H1 (cell line): ENCODE measurements around the gene ANKRD27. TPM values are rescaled to one million over a fixed set of nuclear protein-coding genes. Genes with fewer than 3 reads are reported as not detected.
A peak's percentile ranks its signal among the peaks of the same experiment; 100 is the strongest.

ENCODE experiments used
- CTCF ChIA-PET: fragments of 300-600 bp; sonication (Branson Sonifier 250); formaldehyde crosslinking; loops from one replicate; lab custom pipeline; 2021; ENCODE audit not compliant: partially characterized antibody; lab: Charles Lee
- POLR2A ChIA-PET: fragments of 300-600 bp; sonication (Branson Sonifier 250); formaldehyde crosslinking; loops from one replicate; lab custom pipeline; 2021; ENCODE audit warnings: inconsistent platforms; ENCODE audit not compliant: partially characterized antibody; lab: Charles Lee
- DNase-seq, 2 experiments: peaks; one replicate each; pipeline versions ENCODE4 v3.0.0 to v3.0.0-alpha.2; 2010 to 2022; ENCODE audit warnings: low spot score in 2 of 2, low read depth in 1 of 2, mixed read lengths in 1 of 2
- FAIRE-seq: peaks from 2 replicates; lab custom pipeline; 2011; peaks lifted over from hg19 to GRCh38; lab: Jason Lieb, UNC
- H2AFZ ChIP-seq: 2 replicates; pipeline ENCODE4 v1.8.1; 2012; ENCODE audit warnings: low read length, inconsistent platforms
- H2AK5ac ChIP-seq: 2 replicates; pipeline ENCODE4 v1.6.1; 2013; ENCODE audit warnings: low read depth, low read length
- H2BK120ac ChIP-seq: replicated peaks from 2 replicates; pipeline ENCODE3; 2013; ENCODE audit warnings: low read depth, low read length, inconsistent platforms
- H2BK12ac ChIP-seq: 2 replicates; pipeline ENCODE4 v1.6.1; 2013; ENCODE audit warnings: low read depth, low read length
- H2BK15ac ChIP-seq: 2 replicates; pipeline ENCODE4 v1.6.1; 2013; ENCODE audit warnings: low read length
- H2BK20ac ChIP-seq: 2 replicates; pipeline ENCODE4 v1.6.1; 2013; ENCODE audit warnings: low read length
- H2BK5ac ChIP-seq: 2 replicates; pipeline ENCODE4 v1.6.1; 2013; ENCODE audit warnings: low read depth, low read length
- H3K14ac ChIP-seq: 2 replicates; pipeline ENCODE4 v1.6.1; 2013; ENCODE audit warnings: inconsistent platforms; ENCODE audit not compliant: insufficient read length
- H3K18ac ChIP-seq: 2 replicates; pipeline ENCODE4 v1.6.1; 2013; ENCODE audit warnings: low read length; ENCODE audit errors: extremely low read depth
- H3K23ac ChIP-seq: 2 replicates; pipeline ENCODE4 v1.6.1; 2013; ENCODE audit warnings: inconsistent platforms; ENCODE audit not compliant: insufficient read length
- H3K23me2 ChIP-seq: 2 replicates; pipeline ENCODE4 v1.6.1; 2013; ENCODE audit warnings: low read depth, low read length
- H3K27ac ChIP-seq: 2 replicates; pipeline ENCODE4 v1.6.1; 2011; ENCODE audit warnings: low read depth, low read length, inconsistent platforms
- H3K27me3 ChIP-seq, 4 experiments: replicated peaks in 1 of 4; 1 replicate in 1 of 4; 2 replicates in 3 of 4; pipeline versions ENCODE4 v1.6.1 to v1.8.1; 2011 to 2013; ENCODE audit warnings: low read length in 3 of 4, mild to moderate bottlenecking in 3 of 4, inconsistent platforms in 2 of 4, mixed read lengths in 2 of 4, moderate library complexity in 1 of 4; ENCODE audit not compliant: control insufficient read depth in 3 of 4, insufficient read depth in 3 of 4; ENCODE audit errors: extremely low read depth in 1 of 4
- H3K36me3 ChIP-seq, 4 experiments: 2 replicates each; pipeline versions ENCODE4 v1.6.1 to v1.8.1; 2011 to 2013; ENCODE audit warnings: mild to moderate bottlenecking in 4 of 4, low read length in 3 of 4, moderate library complexity in 2 of 4, control low read depth in 1 of 4, inconsistent platforms in 1 of 4; ENCODE audit not compliant: insufficient read depth in 4 of 4, control insufficient read depth in 2 of 4
- H3K4ac ChIP-seq: replicated peaks from 2 replicates; pipeline ENCODE3; 2013; ENCODE audit warnings: low read length, low read depth, mixed read lengths, inconsistent platforms; ENCODE audit not compliant: insufficient read length
- H3K4me1 ChIP-seq, 4 experiments: replicated peaks in 1 of 4; 1 replicate in 1 of 4; 2 replicates in 3 of 4; pipeline versions ENCODE4 v1.6.1 to v1.8.1; 2011 to 2013; ENCODE audit warnings: low read length in 3 of 4, inconsistent platforms in 2 of 4, mixed read lengths in 1 of 4; ENCODE audit not compliant: insufficient read depth in 4 of 4, control insufficient read depth in 3 of 4
- H3K4me2 ChIP-seq, 2 experiments: 2 replicates each; pipeline versions ENCODE4 v1.6.1 to v1.8.1; 2011 to 2013; ENCODE audit warnings: low read depth in 2 of 2, low read length in 2 of 2, control low read depth in 1 of 2, inconsistent platforms in 1 of 2, mild to moderate bottlenecking in 1 of 2; ENCODE audit not compliant: insufficient read depth in 1 of 2
- H3K4me3 ChIP-seq, 4 experiments: fragments of 200-600, 300-600 bp in 1 of 4; sonication (generic), shearing (Covaris generic), sonication (Bioruptor Twin) in 1 of 4; 2 replicates each; pipeline versions ENCODE4 v1.5.1 to v1.8.1; 2011 to 2016; ENCODE audit warnings: low read length in 4 of 4, low read depth in 3 of 4, control low read depth in 2 of 4, inconsistent platforms in 2 of 4, mild to moderate bottlenecking in 2 of 4, mixed read lengths in 1 of 4, moderate library complexity in 1 of 4; ENCODE audit not compliant: insufficient read depth in 2 of 4; ENCODE audit errors: extremely low read depth in 1 of 4
- H3K56ac ChIP-seq: replicated peaks from 2 replicates; pipeline ENCODE3; 2013; ENCODE audit warnings: low read depth, mild to moderate bottlenecking, mixed read lengths, low read length, inconsistent platforms; ENCODE audit not compliant: insufficient read length
- H3K79me1 ChIP-seq: 2 replicates; pipeline ENCODE4 v1.6.1; 2013; ENCODE audit warnings: low read depth, low read length, control low read depth
- H3K79me2 ChIP-seq, 2 experiments: 2 replicates each; pipeline versions ENCODE4 v1.6.1 to v1.8.1; 2012 to 2013; ENCODE audit warnings: low read length in 2 of 2, mild to moderate bottlenecking in 2 of 2, inconsistent platforms in 1 of 2; ENCODE audit not compliant: insufficient read depth in 2 of 2, control insufficient read depth in 1 of 2
- H3K9ac ChIP-seq, 4 experiments: replicated peaks in 1 of 4; 1 replicate in 1 of 4; 2 replicates in 3 of 4; pipeline versions ENCODE4 v1.6.1 to v1.8.1; 2011 to 2013; ENCODE audit warnings: low read depth in 3 of 4, low read length in 3 of 4, control low read depth in 2 of 4, mild to moderate bottlenecking in 2 of 4, moderate library complexity in 2 of 4, inconsistent platforms in 1 of 4; ENCODE audit errors: extremely low read depth in 1 of 4
- H3K9me3 ChIP-seq, 2 experiments: 2 replicates each; pipeline versions ENCODE4 v1.6.1 to v1.8.1; 2012 to 2013; ENCODE audit warnings: mild to moderate bottlenecking in 2 of 2, moderate library complexity in 2 of 2, control low read depth in 1 of 2, inconsistent platforms in 1 of 2, low read depth in 1 of 2, low read length in 1 of 2, mixed read lengths in 1 of 2; ENCODE audit not compliant: insufficient read depth in 2 of 2
- H4K20me1 ChIP-seq, 2 experiments: replicated peaks in 1 of 2; 2 replicates each; pipeline versions ENCODE3 to v1.8.1; 2011 to 2013; ENCODE audit warnings: inconsistent platforms in 2 of 2, low read length in 2 of 2, mild to moderate bottlenecking in 1 of 2; ENCODE audit not compliant: insufficient read depth in 2 of 2, control insufficient read depth in 1 of 2
- H4K5ac ChIP-seq: 2 replicates; pipeline ENCODE4 v1.6.1; 2013; ENCODE audit warnings: low read length, low read depth, mixed read lengths, inconsistent platforms; ENCODE audit not compliant: insufficient read length
- H4K8ac ChIP-seq: 2 replicates; pipeline ENCODE4 v1.8.0; 2013; ENCODE audit warnings: mild to moderate bottlenecking, moderate library complexity, low read length, inconsistent platforms; ENCODE audit not compliant: insufficient read depth; ENCODE audit errors: extremely low read depth
- H4K91ac ChIP-seq: replicated peaks from 2 replicates; pipeline ENCODE3; 2013; ENCODE audit warnings: low read length, mixed read lengths, inconsistent platforms; ENCODE audit not compliant: insufficient read length
- E2F6 ChIP-seq: IDR thresholded peaks from 2 replicates; pipeline ENCODE4 v1.6.1; 2012; ENCODE audit warnings: inconsistent platforms
- EP300 ChIP-seq, 2 experiments: IDR thresholded peaks; 1 replicate in 1 of 2; 2 replicates in 1 of 2; pipeline ENCODE4 v1.6.1; 2011 to 2012; ENCODE audit warnings: low read depth in 2 of 2, low read length in 2 of 2, mild to moderate bottlenecking in 2 of 2, borderline replicate concordance in 1 of 2, inconsistent platforms in 1 of 2, moderate library complexity in 1 of 2
- WGBS, 2 experiments: shearing (Covaris generic) in 1 of 2; methylation state at CpG; one replicate each; pipeline versions ENCODE4 v1.1.6 to v1.1.7; 2013 to 2015; ENCODE audit warnings: low lambda C conversion rate in 2 of 2, mixed read lengths in 2 of 2, inconsistent platforms in 1 of 2, low coverage in 1 of 2, missing lambda C conversion rate in 1 of 2; ENCODE audit not compliant: insufficient replicate concordance in 2 of 2, insufficient coverage in 1 of 2, insufficient read length in 1 of 2; ENCODE audit errors: extremely low coverage in 1 of 2, missing lambda C conversion rate in 1 of 2; 5-methylcytosine and 5-hydroxymethylcytosine counted together
- polyA plus RNA-seq, 7 experiments: library from polyadenylated mRNA; depleted of rRNA in 3 of 7; stranded (reverse) in 5 of 7; unstranded in 2 of 7; fragments of >200 nt in 5 of 7; fragments of 200-250 nt in 2 of 7; gene quantifications; 1 replicate in 5 of 7; 2 replicates in 1 of 7; 4 replicates in 1 of 7; pipeline versions ENCODE4 v1.2.1 to v1.2.3, GENCODE V29; 2011 to 2013; ENCODE audit warnings: missing spikeins in 2 of 7, mixed read lengths in 2 of 7
- total RNA-seq: library from RNA; stranded (reverse); fragmentation: NEBNext Ultra II Directional; extraction: Animal tissue kit (Norgen Biotek cat#: 25700); gene quantifications from 2 replicates; pipeline ENCODE4 v1.2.1, GENCODE V29; 2021
- TF ChIP-seq, protein P1 (sequence below): IDR thresholded peaks from 2 replicates; pipeline ENCODE4 v1.6.1; 2012; ENCODE audit warnings: inconsistent platforms
- TF ChIP-seq, protein P2 (sequence below), 3 experiments: IDR thresholded peaks; 1 replicate in 2 of 3; 2 replicates in 1 of 3; pipeline versions ENCODE4 v1.5.1 to v1.6.1; 2011; ENCODE audit warnings: low read length in 3 of 3, mild to moderate bottlenecking in 3 of 3, inconsistent platforms in 2 of 3, low read depth in 1 of 3, moderate library complexity in 1 of 3; ENCODE audit not compliant: insufficient read depth in 1 of 3; ENCODE audit errors: control extremely low read depth in 1 of 3

The ANKRD27 gene
- total and polyA plus RNA-seq, 2 of the 8 experiments (the other 6 are each of a cell fraction or from before 2014, with no cell fraction given) = 27.9 to 55.7 TPM

GRCh38 chr19:32674153-32674930, 638 bp downstream of the ANKRD27 start:
- Histone ChIP-seq H3K9me3 (no peaks in the 10 kb centered on the region; a peak in 1 of 4 replicates), H4K20me1 (peaks cover 10 to 18% of the 10 kb centered on the region in 2 experiments), H2BK20ac (no peak overlapping the region), H3K14ac (no peak overlapping the region), H3K56ac (peak overlapping the region; percentile 69), H2AFZ (no peak overlapping the region), H4K5ac (no peak overlapping the region), H2BK120ac (no peak overlapping the region), H3K4me1 (peaks cover 8 to 16% (median 11%) of the 10 kb centered on the region in 4 experiments; a peak in 6 of 7 replicates), H3K79me2 (peaks cover 0 to 48% of the 10 kb centered on the region in 2 experiments; a peak in 3 of 4 replicates), H3K18ac (peak overlapping the region; percentile 90), H2AK5ac (no peak overlapping the region), H3K4me3 (peak overlapping the region; percentile 69 to 91 (median 83)), H2BK12ac (no peak overlapping the region), H3K79me1 (peaks cover 17% of the 10 kb centered on the region), H3K23ac (no peak overlapping the region), H2BK5ac (no peak overlapping the region), H3K9ac (peak overlapping the region in 3 of 4 experiments; percentile 33 to 75 (median 60); a peak in 6 of 7 replicates), H3K4me2 (peak overlapping the region; percentile 91 to 98), H3K4ac (no peak overlapping the region), H3K27me3 (peaks cover 20 to 33% (median 26%) of the 10 kb centered on the region in 4 experiments), H3K27ac (no peak overlapping the region), H2BK15ac (no peak overlapping the region), H4K8ac (peak overlapping the region; percentile 40), H4K91ac (no peak overlapping the region), H3K36me3 (peaks cover 0 to 6% (median 0%) of the 10 kb centered on the region in 4 experiments; a peak in 1 of 8 replicates), H3K23me2 (peaks cover 14% of the 10 kb centered on the region; the same call in 1 of the 2 replicates)
- POLR2A ChIA-PET = interaction anchor here (0.6 to 1.0 kb wide), 5 partner anchors 21 to 1544 kb away, joined by 3 to 5 read pairs (median 3); no protein-coding TSS in a partner anchor
- WGBS, 2 experiments = 3% methylated on average over 44 of the region's 67 CpGs; no CpG with 5 or more reads in 1 of the 2 experiments
- DNase-seq (no peak), FAIRE-seq (no peak)
- CTCF ChIA-PET = interaction anchor here (0.6 to 0.8 kb wide), 4 partner anchors 22 to 1450 kb away, joined by 3 read pairs; no protein-coding TSS in a partner anchor
- TF ChIP-seq, protein P1, sequence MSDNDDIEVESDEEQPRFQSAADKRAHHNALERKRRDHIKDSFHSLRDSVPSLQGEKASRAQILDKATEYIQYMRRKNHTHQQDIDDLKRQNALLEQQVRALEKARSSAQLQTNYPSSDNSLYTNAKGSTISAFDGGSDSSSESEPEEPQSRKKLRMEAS = peak; percentile 51; the same call in 1 of the 2 replicates
- TF ChIP-seq, protein P2, sequence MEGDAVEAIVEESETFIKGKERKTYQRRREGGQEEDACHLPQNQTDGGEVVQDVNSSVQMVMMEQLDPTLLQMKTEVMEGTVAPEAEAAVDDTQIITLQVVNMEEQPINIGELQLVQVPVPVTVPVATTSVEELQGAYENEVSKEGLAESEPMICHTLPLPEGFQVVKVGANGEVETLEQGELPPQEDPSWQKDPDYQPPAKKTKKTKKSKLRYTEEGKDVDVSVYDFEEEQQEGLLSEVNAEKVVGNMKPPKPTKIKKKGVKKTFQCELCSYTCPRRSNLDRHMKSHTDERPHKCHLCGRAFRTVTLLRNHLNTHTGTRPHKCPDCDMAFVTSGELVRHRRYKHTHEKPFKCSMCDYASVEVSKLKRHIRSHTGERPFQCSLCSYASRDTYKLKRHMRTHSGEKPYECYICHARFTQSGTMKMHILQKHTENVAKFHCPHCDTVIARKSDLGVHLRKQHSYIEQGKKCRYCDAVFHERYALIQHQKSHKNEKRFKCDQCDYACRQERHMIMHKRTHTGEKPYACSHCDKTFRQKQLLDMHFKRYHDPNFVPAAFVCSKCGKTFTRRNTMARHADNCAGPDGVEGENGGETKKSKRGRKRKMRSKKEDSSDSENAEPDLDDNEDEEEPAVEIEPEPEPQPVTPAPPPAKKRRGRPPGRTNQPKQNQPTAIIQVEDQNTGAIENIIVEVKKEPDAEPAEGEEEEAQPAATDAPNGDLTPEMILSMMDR (IDR thresholded peaks at IDR 0.05; ENCODE audit: control extremely low read depth in 1 of 3, insufficient read depth in 1 of 3, low read depth in 1 of 3, low read length in 3 of 3) = no peak
- no peak for TF ChIP-seq EP300 (IDR thresholded peaks at IDR 0.05; ENCODE audit: borderline replicate concordance in 1 of 2, low read depth in 2 of 2, low read length in 2 of 2)
- peak; percentile 36; the same call in 1 of the 2 replicates for TF ChIP-seq E2F6
